Activated naive CD8-positive, alpha-beta T cell treated with anti-CD3 and anti-CD28 coated beads, Interleukin-2, amount 10 ng/mL, durations not matched to agents 7 days and 5 days (primary cell): ENCODE results near the gene ZNF280C. TPM values are rescaled to one million over a fixed set of nuclear protein-coding genes. Genes with fewer than 3 reads are reported as not detected.

Source experiments
- ATAC-seq: fragments of 150-1000 bp; cut with Tn5 transposase; one replicate; pipeline ENCODE4 v1.10.0; 2021; ENCODE audit warnings: low read depth, moderate library complexity
- POLR2A ChIA-PET: fragments of 350-600 bp; sonication (Branson Sonifier 250); formaldehyde crosslinking; loops from one replicate; lab custom pipeline; 2021; ENCODE audit warnings: antibody characterized with exemption; lab: Charles Lee
- DNase-seq: peaks from one replicate; pipeline ENCODE4 v3.0.0; 2021
- H3K27ac Mint-ChIP-seq: one replicate; pipeline ENCODE4 v1.8.0; 2022; ENCODE audit warnings: mild to moderate bottlenecking, mixed read lengths
- H3K27me3 Mint-ChIP-seq: one replicate; pipeline ENCODE4 v1.8.0; 2022; ENCODE audit warnings: mild to moderate bottlenecking, moderate library complexity, mixed read lengths
- H3K36me3 Mint-ChIP-seq: one replicate; pipeline ENCODE4 v1.8.0; 2021; ENCODE audit warnings: mild to moderate bottlenecking, mixed read lengths
- H3K4me1 Mint-ChIP-seq: one replicate; pipeline ENCODE4 v1.8.0; 2021; ENCODE audit warnings: mixed read lengths
- H3K4me3 Mint-ChIP-seq: one replicate; pipeline ENCODE4 v1.8.0; 2022; ENCODE audit warnings: mild to moderate bottlenecking, moderate library complexity, mixed read lengths
- H3K9me3 Mint-ChIP-seq: one replicate; pipeline ENCODE4 v1.8.0; 2021; ENCODE audit warnings: mixed read lengths
- total RNA-seq, 2 experiments: library from RNA; stranded (reverse); gene quantifications; one replicate each; pipeline ENCODE4 v1.2.3, GENCODE V29; 2021

The ZNF280C gene
- total RNA-seq, 2 experiments from 2014 or later, result 5.0 to 5.6 TPM

- H3K27me3 Mint-ChIP-seq, result no peaks in the 10 kb centered on the region
- no peaks in the 10 kb centered on the region for H3K9me3 Mint-ChIP-seq
- no peak overlapping the region for H3K4me3 Mint-ChIP-seq
- peaks cover 11% of the 10 kb centered on the region for H3K36me3 Mint-ChIP-seq
- peaks cover 16% of the 10 kb centered on the region for H3K4me1 Mint-ChIP-seq
- POLR2A ChIA-PET, result interaction anchor here (2.0 kb wide), 1 partner anchor 14 kb away, joined by 7 read pairs; the partner anchor contains the start of gene RAB33A
- DNase-seq (no peak), ATAC-seq (no peak)
- H3K27ac Mint-ChIP-seq, result peak overlapping the region; percentile 12
Measured at GRCh38 chrX:130184857-130185256, 83.8 kb downstream of the ZNF280C start.

- DNase-seq (no peak), ATAC-seq (no peak)
- peaks cover 22% of the 10 kb centered on the region for H3K4me1 Mint-ChIP-seq
- no peaks in the 10 kb centered on the region for H3K9me3 Mint-ChIP-seq
- peaks cover 16% of the 10 kb centered on the region for H3K36me3 Mint-ChIP-seq
- peak overlapping the region; percentile 78 for H3K27ac Mint-ChIP-seq
- POLR2A ChIA-PET, result interaction anchor here (2.0 kb wide), 1 partner anchor 13 kb away, joined by 7 read pairs; the partner anchor contains the start of gene RAB33A
- peak overlapping the region; percentile 55 for H3K4me3 Mint-ChIP-seq
- H3K27me3 Mint-ChIP-seq, result no peaks in the 10 kb centered on the region
Measured at GRCh38 chrX:130184168-130184567, 84.5 kb downstream of the ZNF280C start.

GRCh38 chrX:130179579-130180215, 89.0 kb downstream of the ZNF280C start:
- Mint-ChIP-seq H3K36me3 (peaks cover 23% of the 10 kb centered on the region), H3K27me3 (no peaks in the 10 kb centered on the region), H3K9me3 (no peaks in the 10 kb centered on the region), H3K27ac (peak overlapping the region; percentile 54), H3K4me1 (peaks cover 37% of the 10 kb centered on the region), H3K4me3 (peak overlapping the region; percentile 59)
- POLR2A ChIA-PET, result interaction anchor here (2.5 kb wide), 1 partner anchor 9 kb away, joined by 11 read pairs; the partner anchor contains the start of gene RAB33A
- DNase-seq (no peak), ATAC-seq (no peak)

GRCh38 chrX:130179170-130179569, 89.5 kb downstream of the ZNF280C start:
- H3K4me1 Mint-ChIP-seq, result peaks cover 37% of the 10 kb centered on the region
- H3K27me3 Mint-ChIP-seq, result no peaks in the 10 kb centered on the region
- H3K27ac Mint-ChIP-seq, result peak overlapping the region; percentile 54
- H3K4me3 Mint-ChIP-seq, result peak overlapping the region; percentile 59
- H3K9me3 Mint-ChIP-seq, result no peaks in the 10 kb centered on the region
- no peak for ATAC-seq
- peaks cover 22% of the 10 kb centered on the region for H3K36me3 Mint-ChIP-seq
- no peak for DNase-seq
- POLR2A ChIA-PET, result no interaction called here

GRCh38 chrX:130176942-130177341, 91.8 kb downstream of the ZNF280C start:
- peaks cover 20% of the 10 kb centered on the region for H3K36me3 Mint-ChIP-seq
- peak overlapping the region; percentile 52 for H3K27ac Mint-ChIP-seq
- H3K27me3 Mint-ChIP-seq, result no peaks in the 10 kb centered on the region
- no peaks in the 10 kb centered on the region for H3K9me3 Mint-ChIP-seq
- H3K4me1 Mint-ChIP-seq, result peaks cover 36% of the 10 kb centered on the region
- POLR2A ChIA-PET, result interaction anchor here (1.0 to 1.6 kb wide), 3 partner anchors 11 to 92 kb away, joined by 3 to 5 read pairs (median 5); partner anchors contain the start of gene AIFM1
- no peak for ATAC-seq
- peak overlapping the region; percentile 55 for H3K4me3 Mint-ChIP-seq
- DNase-seq, result no peak

GRCh38 chrX:130176354-130176776, 92.3 kb downstream of the ZNF280C start:
- H3K4me1 Mint-ChIP-seq, result peaks cover 36% of the 10 kb centered on the region
- peaks cover 20% of the 10 kb centered on the region for H3K36me3 Mint-ChIP-seq
- no peaks in the 10 kb centered on the region for H3K9me3 Mint-ChIP-seq
- DNase-seq (no peak), ATAC-seq (no peak)
- H3K27me3 Mint-ChIP-seq, result no peaks in the 10 kb centered on the region
- peak overlapping the region; percentile 55 for H3K4me3 Mint-ChIP-seq
- POLR2A ChIA-PET, result interaction anchor here (1.6 kb wide), 1 partner anchor 11 kb away, joined by 5 read pairs; the partner anchor contains the start of gene AIFM1
- H3K27ac Mint-ChIP-seq, result peak overlapping the region; percentile 76

- peak overlapping the region; percentile 89 for H3K27ac Mint-ChIP-seq
- peak overlapping the region; percentile 94 for H3K4me3 Mint-ChIP-seq
- POLR2A ChIA-PET, result no interaction called here
- no peaks in the 10 kb centered on the region for H3K27me3 Mint-ChIP-seq
- H3K4me1 Mint-ChIP-seq, result peaks cover 38% of the 10 kb centered on the region
- ATAC-seq (no peak), DNase-seq (no peak)
- no peaks in the 10 kb centered on the region for H3K9me3 Mint-ChIP-seq
- H3K36me3 Mint-ChIP-seq, result peaks cover 17% of the 10 kb centered on the region
Measured at GRCh38 chrX:130174937-130175336, 93.8 kb downstream of the ZNF280C start.

GRCh38 chrX:130174045-130174704, 94.5 kb downstream of the ZNF280C start:
- ATAC-seq, result no peak
- Mint-ChIP-seq H3K36me3 (peaks cover 11% of the 10 kb centered on the region), H3K27me3 (no peaks in the 10 kb centered on the region), H3K4me3 (peak overlapping the region; percentile 94), H3K27ac (peak overlapping the region; percentile 89), H3K9me3 (no peaks in the 10 kb centered on the region), H3K4me1 (peaks cover 31% of the 10 kb centered on the region)
- no peak for DNase-seq
- POLR2A ChIA-PET, result interaction anchor here (0.9 to 1.2 kb wide), 4 partner anchors 7 to 13 kb away, joined by 3 to 5 read pairs (median 4); partner anchors contain the start of gene AIFM1

GRCh38 chrX:130173190-130173895, 95.4 kb downstream of the ZNF280C start:
- H3K4me3 Mint-ChIP-seq, result peak overlapping the region; percentile 94
- no peaks in the 10 kb centered on the region for H3K27me3 Mint-ChIP-seq
- ATAC-seq (peak; percentile 13), DNase-seq (peak; percentile 49)
- peak overlapping the region; percentile 89 for H3K27ac Mint-ChIP-seq
- H3K36me3 Mint-ChIP-seq, result peaks cover 9% of the 10 kb centered on the region
- H3K9me3 Mint-ChIP-seq, result no peaks in the 10 kb centered on the region
- H3K4me1 Mint-ChIP-seq, result peaks cover 31% of the 10 kb centered on the region
- POLR2A ChIA-PET, result interaction anchor here (0.7 to 1.6 kb wide), 6 partner anchors 8 to 91 kb away, joined by 3 to 6 read pairs (median 4); partner anchors contain the start of gene AIFM1

- ATAC-seq (no peak), DNase-seq (peak; percentile 40)
- no peaks in the 10 kb centered on the region for H3K27me3 Mint-ChIP-seq
- POLR2A ChIA-PET, result interaction anchor here (0.7 to 3.0 kb wide), 6 partner anchors 10 to 89 kb away, joined by 3 to 40 read pairs (median 6); partner anchors contain the start of gene ELF4
- no peaks in the 10 kb centered on the region for H3K36me3 Mint-ChIP-seq
- H3K4me3 Mint-ChIP-seq, result peak overlapping the region; percentile 94
- no peaks in the 10 kb centered on the region for H3K9me3 Mint-ChIP-seq
- peak overlapping the region; percentile 89 for H3K27ac Mint-ChIP-seq
- peaks cover 23% of the 10 kb centered on the region for H3K4me1 Mint-ChIP-seq
Measured at GRCh38 chrX:130172127-130172845, 96.4 kb downstream of the ZNF280C start.

- peaks cover 25% of the 10 kb centered on the region for H3K4me1 Mint-ChIP-seq
- peak; percentile 19 for ATAC-seq
- peak; percentile 64 for DNase-seq
- POLR2A ChIA-PET, result interaction anchor here (0.7 to 3.0 kb wide), 9 partner anchors 9 to 392 kb away, joined by 3 to 40 read pairs (median 6); partner anchors contain the start of genes ELF4 and SASH3
- no peaks in the 10 kb centered on the region for H3K36me3 Mint-ChIP-seq
- no peaks in the 10 kb centered on the region for H3K9me3 Mint-ChIP-seq
- H3K27ac Mint-ChIP-seq, result peak within 1 kb of the TSS; percentile 89
- H3K4me3 Mint-ChIP-seq, result peak within 1 kb of the TSS; percentile 94
- H3K27me3 Mint-ChIP-seq, result no peaks in the 10 kb centered on the region
Measured at GRCh38 chrX:130171446-130172126, 97.1 kb downstream of the ZNF280C start, which contains the start of gene RAB33A. Gene RAB33A, plus strand, starts transcription at chrX:130171962. Its CDS starts 101 bp downstream, at chrX:130172063.
